Gastroesophageal sphincter (tissue), 3 donors: ENCODE results near the gene TADA2B.

Experiments
- POLR2AphosphoS5 ChIP-seq: sonication (generic); formaldehyde crosslinking; IDR thresholded peaks from one replicate; pipeline ENCODE4 v1.6.1; 2017; ENCODE audit warnings: antibody characterized with exemption
- TF ChIP-seq, protein P1 (sequence below), 4 experiments: fragments of 200-600 bp in 2 of 4; fragments of 450-650 bp in 2 of 4; sonication (generic) in 1 of 4; IDR thresholded peaks; one replicate each; pipeline ENCODE4 v1.5.1; 2017 to 2019; ENCODE audit warnings: antibody characterized with exemption in 4 of 4, mild to moderate bottlenecking in 2 of 4, moderate library complexity in 2 of 4

DNA sequence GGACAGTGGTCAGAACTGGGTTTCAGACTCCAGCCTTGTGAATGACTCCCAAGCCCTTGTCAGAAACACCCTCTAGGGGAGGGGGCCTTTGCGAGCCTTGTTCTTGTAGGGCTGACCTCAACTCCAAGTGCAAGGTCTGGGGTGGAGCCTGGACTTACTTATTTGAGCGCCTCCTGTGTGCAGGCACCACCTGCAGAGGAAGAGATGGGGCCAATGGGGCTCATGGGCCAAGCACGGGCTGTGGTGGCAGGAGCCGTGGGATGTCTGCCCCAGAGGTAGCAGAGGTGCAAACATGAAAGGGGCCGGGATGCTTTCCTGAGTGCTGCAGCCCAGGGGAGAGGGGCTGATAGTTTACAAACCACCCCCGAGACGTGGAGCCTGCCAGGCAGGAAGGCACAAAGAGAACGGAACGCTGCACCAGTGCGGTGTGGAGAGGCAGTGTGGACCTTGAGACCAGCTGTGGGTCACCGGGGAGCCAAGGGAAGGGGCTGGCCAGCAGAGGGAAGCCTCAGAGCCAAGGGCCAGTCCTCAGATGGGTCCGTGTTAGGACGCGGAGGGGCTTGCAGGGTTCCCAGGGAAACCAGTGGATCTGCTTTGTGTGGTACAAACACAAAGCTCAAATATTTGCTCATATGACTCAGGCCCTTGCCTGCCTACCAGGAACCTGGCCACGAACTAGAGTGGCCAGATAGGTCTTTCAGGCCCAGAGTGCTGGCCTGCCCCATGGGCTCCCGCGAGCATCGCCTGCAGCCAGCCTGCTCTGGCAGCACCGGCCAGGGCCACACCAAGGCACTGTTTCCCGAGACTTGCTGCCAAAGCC is 8.7 kb upstream of the TADA2B start:
- TF ChIP-seq, protein P1, sequence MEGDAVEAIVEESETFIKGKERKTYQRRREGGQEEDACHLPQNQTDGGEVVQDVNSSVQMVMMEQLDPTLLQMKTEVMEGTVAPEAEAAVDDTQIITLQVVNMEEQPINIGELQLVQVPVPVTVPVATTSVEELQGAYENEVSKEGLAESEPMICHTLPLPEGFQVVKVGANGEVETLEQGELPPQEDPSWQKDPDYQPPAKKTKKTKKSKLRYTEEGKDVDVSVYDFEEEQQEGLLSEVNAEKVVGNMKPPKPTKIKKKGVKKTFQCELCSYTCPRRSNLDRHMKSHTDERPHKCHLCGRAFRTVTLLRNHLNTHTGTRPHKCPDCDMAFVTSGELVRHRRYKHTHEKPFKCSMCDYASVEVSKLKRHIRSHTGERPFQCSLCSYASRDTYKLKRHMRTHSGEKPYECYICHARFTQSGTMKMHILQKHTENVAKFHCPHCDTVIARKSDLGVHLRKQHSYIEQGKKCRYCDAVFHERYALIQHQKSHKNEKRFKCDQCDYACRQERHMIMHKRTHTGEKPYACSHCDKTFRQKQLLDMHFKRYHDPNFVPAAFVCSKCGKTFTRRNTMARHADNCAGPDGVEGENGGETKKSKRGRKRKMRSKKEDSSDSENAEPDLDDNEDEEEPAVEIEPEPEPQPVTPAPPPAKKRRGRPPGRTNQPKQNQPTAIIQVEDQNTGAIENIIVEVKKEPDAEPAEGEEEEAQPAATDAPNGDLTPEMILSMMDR (IDR thresholded peaks at IDR 0.05): no peak
- TF ChIP-seq POLR2AphosphoS5: no peak
